DMS114 treated with DMSO at 0.1 percent for 48 hours (cell line): Measurements from ENCODE around the gene PRR27.
"Not testable (repeated sequence)": the region's sequence is repeated elsewhere in the genome, so short reads cannot be mapped to it uniquely, and the experiment has no call there.

Experiments used
- DNase-seq: peaks from one replicate; lab custom pipeline; 2025; ENCODE audit not compliant: unreplicated experiment; lab: John Stamatoyannopoulos, UW

Gene PRR27

DNA sequence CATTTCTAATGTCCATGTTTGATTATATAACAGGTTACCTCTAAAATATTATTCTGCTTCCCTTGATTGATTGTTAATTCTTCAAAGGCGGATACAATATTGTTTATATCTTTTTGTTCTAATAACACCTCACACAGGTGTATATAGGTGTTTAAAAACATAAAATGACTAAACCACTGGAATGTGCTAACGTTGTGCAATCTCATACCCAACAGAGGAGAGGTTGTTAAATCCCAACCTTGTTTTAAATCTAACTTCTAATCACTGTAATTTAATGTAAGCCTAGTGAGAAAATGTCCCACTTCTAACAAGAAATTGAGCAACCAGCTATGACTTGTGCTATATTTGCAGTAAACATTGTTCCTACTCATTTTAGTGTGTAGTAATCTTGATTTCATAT, 42.8 kb downstream of the PRR27 start:
- DNase-seq = no peak

GRCh38 chr4:70197842-70198241, 43.8 kb downstream of the PRR27 start:
- no peak for DNase-seq

DNA sequence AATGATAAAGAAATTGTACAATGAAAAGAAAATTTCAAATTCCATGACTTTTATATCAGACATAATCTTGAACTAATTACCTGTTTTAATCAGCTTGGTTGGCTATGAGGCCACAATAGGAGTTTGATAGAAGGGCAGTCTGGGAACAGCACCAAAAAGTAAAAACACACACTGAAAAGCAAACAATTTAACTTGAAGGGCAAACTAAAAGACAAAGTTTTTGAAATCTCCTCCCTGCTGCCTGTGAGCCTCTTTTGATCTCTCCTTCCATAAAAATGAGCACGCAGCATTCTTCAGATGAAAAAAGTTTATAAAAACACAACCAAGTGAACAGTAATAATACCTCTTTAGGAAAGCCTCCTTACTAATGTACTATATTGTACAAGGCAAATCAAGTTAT, 49.6 kb downstream of the PRR27 start:
- no peak for DNase-seq

DNA sequence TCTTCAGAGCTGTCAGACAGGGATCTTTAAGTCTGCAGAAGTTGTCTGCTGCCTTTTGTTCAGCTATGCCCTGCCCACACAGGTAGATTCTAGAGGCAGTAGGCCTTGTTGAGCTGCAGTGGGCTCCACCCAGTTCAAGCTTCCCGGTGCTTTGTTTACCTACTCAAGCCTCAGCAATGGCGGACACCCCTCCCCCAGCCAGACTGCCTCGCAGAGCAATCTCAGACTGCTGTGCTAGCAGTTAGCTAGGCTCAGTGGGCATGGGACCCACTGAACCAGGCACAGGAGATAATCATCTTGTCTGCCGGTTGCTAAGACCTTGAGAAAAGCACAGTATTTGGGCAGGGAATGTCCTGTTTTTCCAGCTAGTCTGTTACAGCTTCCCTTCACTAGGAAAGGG, 58.7 kb downstream of the PRR27 start:
- not testable (repeated sequence) for DNase-seq
